B cell (primary cell): ENCODE data around the gene DACH2.

Experiments used
- EZH2 ChIP-seq: IDR thresholded peaks from 2 replicates; pipeline ENCODE4 v1.6.1; 2012; ENCODE audit warnings: borderline replicate concordance, low read depth, mild to moderate bottlenecking, moderate library complexity, low read length; ENCODE audit not compliant: insufficient read depth, poor library complexity, severe bottlenecking
- TF ChIP-seq, protein P1 (sequence below): fragments of 200-600 bp; IDR thresholded peaks from one replicate; pipeline ENCODE4 v1.8.0; 2022; ENCODE audit warnings: antibody characterized with exemption, mild to moderate bottlenecking

DNA sequence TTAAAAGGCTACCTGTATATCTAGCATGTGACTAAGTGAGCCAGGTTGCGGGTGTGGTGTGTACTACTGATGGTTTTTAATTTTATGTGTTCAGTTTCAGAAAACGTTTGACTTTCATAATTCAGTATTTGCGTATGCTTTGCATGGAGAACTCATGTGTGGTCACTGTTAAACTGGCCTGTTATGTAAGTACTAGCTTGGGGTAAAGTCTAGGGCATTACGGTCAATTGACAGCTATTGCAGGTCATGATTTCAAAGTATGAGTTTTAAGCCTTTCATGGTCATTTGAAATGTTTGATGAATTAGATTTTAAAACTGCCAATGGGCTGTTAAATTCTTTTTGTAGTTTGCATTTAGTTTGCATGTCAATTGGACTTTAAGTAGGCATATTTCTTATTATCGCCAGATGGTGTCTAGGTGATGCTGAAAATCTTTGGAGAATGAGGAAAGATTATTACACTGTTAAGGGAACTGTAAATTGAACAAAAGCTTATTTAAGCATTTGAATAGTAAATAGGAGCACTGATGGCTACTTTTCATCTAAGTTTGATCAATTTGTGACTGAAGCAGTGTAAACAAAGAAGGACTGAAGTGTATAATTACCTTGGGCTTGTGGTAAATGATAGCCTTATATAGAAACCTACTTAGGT, 563.4 kb downstream of the DACH2 start:
- TF ChIP-seq, protein P1, sequence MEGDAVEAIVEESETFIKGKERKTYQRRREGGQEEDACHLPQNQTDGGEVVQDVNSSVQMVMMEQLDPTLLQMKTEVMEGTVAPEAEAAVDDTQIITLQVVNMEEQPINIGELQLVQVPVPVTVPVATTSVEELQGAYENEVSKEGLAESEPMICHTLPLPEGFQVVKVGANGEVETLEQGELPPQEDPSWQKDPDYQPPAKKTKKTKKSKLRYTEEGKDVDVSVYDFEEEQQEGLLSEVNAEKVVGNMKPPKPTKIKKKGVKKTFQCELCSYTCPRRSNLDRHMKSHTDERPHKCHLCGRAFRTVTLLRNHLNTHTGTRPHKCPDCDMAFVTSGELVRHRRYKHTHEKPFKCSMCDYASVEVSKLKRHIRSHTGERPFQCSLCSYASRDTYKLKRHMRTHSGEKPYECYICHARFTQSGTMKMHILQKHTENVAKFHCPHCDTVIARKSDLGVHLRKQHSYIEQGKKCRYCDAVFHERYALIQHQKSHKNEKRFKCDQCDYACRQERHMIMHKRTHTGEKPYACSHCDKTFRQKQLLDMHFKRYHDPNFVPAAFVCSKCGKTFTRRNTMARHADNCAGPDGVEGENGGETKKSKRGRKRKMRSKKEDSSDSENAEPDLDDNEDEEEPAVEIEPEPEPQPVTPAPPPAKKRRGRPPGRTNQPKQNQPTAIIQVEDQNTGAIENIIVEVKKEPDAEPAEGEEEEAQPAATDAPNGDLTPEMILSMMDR = no peak
- no peak for TF ChIP-seq EZH2
